ENCODE measurements around the gene CRKL.

DNA sequence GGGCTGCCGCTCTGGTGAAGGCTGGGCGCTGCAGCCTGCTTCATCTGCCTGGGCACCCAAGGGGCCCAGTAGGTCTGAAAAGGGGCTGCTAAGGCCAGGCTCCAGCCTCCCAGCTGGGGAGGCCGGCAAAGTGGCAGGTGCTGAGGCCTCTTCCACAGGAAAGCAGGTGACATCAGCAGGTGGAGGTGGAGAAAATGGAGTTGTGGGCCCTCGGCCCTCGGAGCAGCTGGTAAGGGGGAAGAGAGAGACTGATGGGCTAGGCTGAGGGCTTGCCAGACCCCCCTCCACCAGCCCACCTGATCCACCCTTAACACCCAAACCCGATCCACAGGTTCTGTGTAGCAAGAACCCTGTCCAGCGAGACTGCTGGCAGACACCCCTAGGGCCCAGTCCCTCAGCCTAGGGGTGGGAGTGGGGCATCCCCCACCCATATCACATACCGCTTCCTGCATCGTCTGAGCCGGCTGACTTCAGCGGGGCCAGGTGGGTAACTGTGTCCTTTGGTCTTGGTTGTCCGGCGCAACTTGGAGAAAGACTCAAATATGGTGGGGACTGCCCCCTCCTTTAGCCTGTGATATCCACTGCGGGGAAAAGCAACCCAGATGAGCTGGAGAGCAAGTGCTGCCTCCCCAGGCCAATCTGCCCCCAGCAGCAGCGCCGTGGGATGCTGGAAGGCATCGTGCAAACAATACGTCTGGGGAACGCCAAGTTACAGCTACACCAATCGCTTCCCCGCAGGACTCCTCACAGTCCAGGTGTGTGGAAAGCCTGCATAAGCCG lies 83.2 kb downstream of the CRKL start:
- TF ChIP-seq ZNF274 (IDR thresholded peaks at IDR 0.05; ENCODE audit: low read length) (no peak), ZNF274 (tag by site-specific recombination; IDR thresholded peaks at IDR 0.05; ENCODE audit: borderline replicate concordance) (no peak), ZNF692 (tag by site-specific recombination; IDR thresholded peaks at IDR 0.05) (no peak), ZNF121 (tag by site-specific recombination; IDR thresholded peaks at IDR 0.05) (no peak), ZNF140 (tag by site-specific recombination; IDR thresholded peaks at IDR 0.05) (no peak), ZNF112 (tag by site-specific recombination; IDR thresholded peaks at IDR 0.05) (no peak), ZNF830 (tag by site-specific recombination; IDR thresholded peaks at IDR 0.05; ENCODE audit: low read depth) (no peak)

Measured in HEK293 (cell line).